Aorta (tissue), 5 donors: ENCODE data around the gene ENO2. TPM values are rescaled to one million over a fixed set of nuclear protein-coding genes. Genes with fewer than 3 reads are reported as not detected.

Source experiments
- ATAC-seq: fragments of 200-7000 bp; cut with Tn5 transposase; one replicate; pipeline ENCODE4 v1.9.1; 2022; ENCODE audit warnings: moderate library complexity; ENCODE audit not compliant: low FRiP score
- DNase-seq, 2 donors: peaks; one replicate each; pipeline ENCODE4 v3.0.0-alpha.2; 2020
- H3K27ac ChIP-seq, 2 donors: one replicate each; pipeline ENCODE4 v1.5.1; 2013; ENCODE audit warnings: low read length in 2 of 2, mild to moderate bottlenecking in 2 of 2, moderate library complexity in 2 of 2, control low read depth in 1 of 2, inconsistent platforms in 1 of 2, low read depth in 1 of 2
- H3K27me3 ChIP-seq, 2 donors: one replicate each; pipeline ENCODE4 v1.6.1; 2013; ENCODE audit warnings: control low read depth in 1 of 2, low read length in 1 of 2, mild to moderate bottlenecking in 1 of 2, moderate library complexity in 1 of 2; ENCODE audit not compliant: insufficient read depth in 2 of 2, control insufficient read depth in 1 of 2
- H3K36me3 ChIP-seq, 2 donors: one replicate each; pipeline ENCODE4 v1.6.1; 2013; ENCODE audit warnings: control low read depth in 1 of 2, low read length in 1 of 2, mild to moderate bottlenecking in 1 of 2; ENCODE audit not compliant: insufficient read depth in 2 of 2, control insufficient read depth in 1 of 2
- H3K4me1 ChIP-seq, 2 donors: one replicate each; pipeline ENCODE4 v1.6.1; 2013; ENCODE audit warnings: low read length in 2 of 2, control low read depth in 1 of 2, mild to moderate bottlenecking in 1 of 2, moderate library complexity in 1 of 2; ENCODE audit not compliant: insufficient read depth in 2 of 2, control insufficient read depth in 1 of 2
- H3K4me3 ChIP-seq, 2 donors: one replicate each; pipeline ENCODE4 v1.5.1; 2013; ENCODE audit warnings: low read length in 2 of 2, control low read depth in 1 of 2, mild to moderate bottlenecking in 1 of 2
- H3K9me3 ChIP-seq: one replicate; pipeline ENCODE4 v1.6.1; 2013; ENCODE audit warnings: mild to moderate bottlenecking, low read length; ENCODE audit not compliant: control insufficient read depth
- WGBS, 2 donors: extraction: QIAGEN DNeasy Blood & Tissue Kit; methylation state at CpG; one replicate each; pipeline ENCODE4 v1.1.7; 2013; 5-methylcytosine and 5-hydroxymethylcytosine counted together
- intact Hi-C, 2 donors: fragments of 100-400 bp; cut with DNase I; formaldehyde crosslinking; loops; one replicate each; pipeline versions ENCODE4 v1.14.2 to v1.15.0; 2022
- polyA plus RNA-seq, 2 donors: library from polyadenylated mRNA; stranded (reverse); fragments of 200-250 nt; gene quantifications; one replicate each; pipeline ENCODE4 v1.2.3, GENCODE V29; 2013
- total RNA-seq, 2 donors: library from RNA; stranded (reverse); fragmentation: NEBNext Ultra II Directional; extraction: Animal tissue kit (Norgen Biotek cat#: 25700); gene quantifications; one replicate each; pipeline ENCODE4 v1.2.1, GENCODE V29; 2021
- donor health status: healthy with polysubstance abuse.
- donor health status: Bipolar disorder and iron deficiency.
- donor health status: DM: no; HTN: no; CAD: no.
- donor health status: DM: no; HTN: no; CAD: no.
- donor health status: DM: yes; HTN: yes; CAD: no.

ENO2 gene
- total and polyA plus RNA-seq, 4 donors, result 14.7 to 116 (median 69.3) TPM

DNA sequence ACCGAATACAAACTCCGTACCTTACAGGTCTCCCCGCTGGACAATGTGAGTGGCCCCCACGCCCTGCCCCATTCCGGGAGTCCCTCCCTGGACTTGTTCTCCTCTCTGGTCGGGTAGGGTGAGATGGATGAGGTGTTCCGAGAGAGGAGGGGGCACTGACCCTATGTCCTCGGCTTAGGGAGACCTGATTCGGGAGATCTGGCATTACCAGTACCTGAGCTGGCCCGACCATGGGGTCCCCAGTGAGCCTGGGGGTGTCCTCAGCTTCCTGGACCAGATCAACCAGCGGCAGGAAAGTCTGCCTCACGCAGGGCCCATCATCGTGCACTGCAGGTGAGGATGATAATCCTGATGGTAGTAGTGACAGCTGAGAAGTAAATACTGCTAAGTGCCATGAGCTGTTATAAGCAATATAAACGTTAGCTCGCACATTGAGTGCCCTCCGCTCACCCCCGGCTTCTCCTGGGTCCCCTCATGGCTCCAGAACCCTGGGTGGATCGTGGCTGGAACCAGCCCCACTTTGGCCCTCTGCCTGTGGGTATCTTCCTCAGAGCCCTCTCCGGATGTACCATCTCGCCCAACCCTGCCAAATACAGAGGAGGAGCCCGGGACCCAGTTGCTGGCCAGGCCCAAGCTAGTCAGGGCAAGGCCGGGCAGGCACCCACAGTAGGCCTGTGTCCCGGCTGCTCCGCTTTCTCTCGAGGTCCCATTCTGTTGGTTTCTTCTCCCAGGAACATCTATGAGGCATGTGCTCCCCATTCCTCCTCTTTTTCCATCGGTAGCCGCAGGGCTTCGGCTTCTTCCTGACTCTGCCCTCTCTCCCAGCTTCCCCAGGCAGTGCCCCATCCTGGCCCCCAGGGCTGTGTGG, 43.6 kb downstream of the ENO2 start:
- Histone ChIP-seq H3K36me3 (no peaks in the 10 kb centered on the region), H3K27ac (no peak overlapping the region), H3K4me1 (no peaks in the 10 kb centered on the region), H3K9me3 (no peaks in the 10 kb centered on the region), H3K27me3 (no peaks in the 10 kb centered on the region), H3K4me3 (no peak overlapping the region)
- 89 to 91% methylated on average over 28 of the region's 28 CpGs for WGBS, 2 donors
- DNase-seq (no peak), ATAC-seq (no peak)
- intact Hi-C loops, result no loop called here

DNA sequence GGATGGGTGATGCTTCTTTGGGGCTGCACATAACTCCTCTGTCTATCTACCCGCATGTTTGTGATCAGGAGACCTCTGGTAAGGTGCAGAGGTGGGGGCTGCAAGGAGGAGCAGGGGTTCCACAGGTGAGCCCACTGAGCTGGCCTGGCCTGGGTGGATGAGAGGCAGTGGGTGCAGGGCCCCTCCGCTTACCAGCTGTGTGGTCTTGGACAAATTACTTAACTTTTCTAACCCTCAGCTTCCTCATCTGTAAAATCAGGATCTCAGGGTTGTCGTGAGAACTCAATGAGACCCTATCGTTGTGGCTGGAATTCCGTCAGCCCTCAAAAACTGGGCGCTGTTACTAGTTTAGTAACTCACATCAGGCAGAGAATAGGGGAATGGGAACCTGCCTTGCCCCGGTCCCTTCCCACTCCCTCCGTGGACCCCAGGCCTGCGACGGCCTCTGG, 44.3 kb downstream of the ENO2 start:
- intact Hi-C loops, result no loop called here
- DNase-seq, result no peak
- ATAC-seq, result no peak
- H3K27me3 ChIP-seq, result no peaks in the 10 kb centered on the region
- no peak overlapping the region for H3K27ac ChIP-seq
- H3K9me3 ChIP-seq, result no peaks in the 10 kb centered on the region
- H3K36me3 ChIP-seq, result no peaks in the 10 kb centered on the region
- no peaks in the 10 kb centered on the region for H3K4me1 ChIP-seq
- H3K4me3 ChIP-seq, result no peak overlapping the region
- 78 to 79% methylated on average over 10 of the region's 10 CpGs for WGBS, 2 donors

DNA sequence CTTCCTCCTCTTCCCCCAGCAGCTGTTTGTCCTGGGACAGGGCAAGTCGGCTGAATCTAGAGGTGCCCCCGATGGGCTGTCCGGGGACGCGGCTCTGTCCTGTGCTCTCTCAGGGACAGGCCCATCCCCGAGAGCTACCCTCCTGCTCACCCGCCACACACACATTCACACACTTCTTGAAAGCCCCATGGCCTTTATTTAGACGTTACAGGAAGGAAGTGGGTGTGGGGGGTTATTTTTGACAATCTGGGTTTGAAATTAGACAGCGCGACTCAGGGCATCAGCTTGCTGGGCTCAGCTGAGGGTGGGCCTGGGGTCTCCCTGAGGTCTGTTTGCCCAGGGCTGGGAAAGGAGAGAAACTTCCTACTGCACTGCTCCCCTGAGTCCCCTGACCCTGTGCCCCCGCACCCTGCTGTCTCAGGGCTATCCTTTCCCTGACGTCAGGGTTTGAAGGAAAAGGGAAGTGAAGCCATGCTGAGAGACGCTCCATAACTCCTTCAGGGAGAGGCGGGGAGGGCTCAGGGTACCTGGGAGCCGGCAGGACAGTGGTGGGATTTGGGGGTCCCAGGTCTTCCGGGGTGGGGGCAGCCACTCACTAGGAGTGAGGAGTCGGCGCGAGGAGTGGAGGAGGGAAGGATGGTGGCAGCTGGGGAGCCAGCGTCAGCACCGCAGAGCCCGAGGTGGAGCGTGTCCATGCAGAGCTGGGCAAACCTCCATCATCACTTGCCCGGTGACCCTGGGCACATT, 44.9 kb downstream of the ENO2 start:
- WGBS, 2 donors, result 64% methylated on average over 24 of the region's 24 CpGs
- Histone ChIP-seq H3K27me3 (no peaks in the 10 kb centered on the region), H3K9me3 (no peaks in the 10 kb centered on the region), H3K27ac (no peak overlapping the region), H3K4me1 (no peaks in the 10 kb centered on the region), H3K4me3 (no peak overlapping the region), H3K36me3 (no peaks in the 10 kb centered on the region)
- intact Hi-C loops, result no loop called here
- ATAC-seq (no peak), DNase-seq (peak in 1 of 2 donors; percentile 72)

DNA sequence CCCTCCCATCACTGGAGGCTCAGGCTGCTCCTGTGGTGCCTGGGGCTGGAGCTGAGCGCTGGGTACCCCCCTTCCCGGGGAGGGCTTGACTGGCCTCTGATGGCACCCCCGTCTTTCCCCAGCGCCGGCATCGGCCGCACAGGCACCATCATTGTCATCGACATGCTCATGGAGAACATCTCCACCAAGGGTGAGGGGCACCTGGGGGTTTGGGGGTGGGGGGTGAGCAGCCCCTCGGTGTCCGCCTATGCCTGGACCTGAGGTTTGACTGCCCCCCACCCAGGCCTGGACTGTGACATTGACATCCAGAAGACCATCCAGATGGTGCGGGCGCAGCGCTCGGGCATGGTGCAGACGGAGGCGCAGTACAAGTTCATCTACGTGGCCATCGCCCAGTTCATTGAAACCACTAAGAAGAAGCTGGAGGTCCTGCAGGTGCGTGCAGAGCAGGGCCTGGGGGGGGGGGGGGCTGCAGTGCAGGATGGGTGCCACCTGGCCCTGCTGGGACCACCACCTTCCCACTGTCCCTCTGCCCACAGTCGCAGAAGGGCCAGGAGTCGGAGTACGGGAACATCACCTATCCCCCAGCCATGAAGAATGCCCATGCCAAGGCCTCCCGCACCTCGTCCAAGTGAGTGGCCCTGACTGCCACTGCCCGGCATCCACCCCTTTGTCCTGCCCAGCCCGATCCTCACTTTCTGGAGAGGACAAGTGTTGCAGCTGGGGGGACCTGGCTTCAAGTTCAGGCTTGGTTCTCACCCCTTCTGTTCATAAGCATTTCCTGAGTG, 45.6 kb downstream of the ENO2 start:
- H3K9me3 ChIP-seq, result no peaks in the 10 kb centered on the region
- ATAC-seq (no peak), DNase-seq (no peak)
- WGBS, 2 donors, result 91 to 95% methylated on average over 25 to 26 of the region's 26 CpGs
- H3K27ac ChIP-seq, result no peak overlapping the region
- no peak overlapping the region for H3K4me3 ChIP-seq
- H3K36me3 ChIP-seq, result no peaks in the 10 kb centered on the region
- intact Hi-C loops, result no loop called here
- no peaks in the 10 kb centered on the region for H3K4me1 ChIP-seq
- H3K27me3 ChIP-seq, result no peaks in the 10 kb centered on the region

DNA sequence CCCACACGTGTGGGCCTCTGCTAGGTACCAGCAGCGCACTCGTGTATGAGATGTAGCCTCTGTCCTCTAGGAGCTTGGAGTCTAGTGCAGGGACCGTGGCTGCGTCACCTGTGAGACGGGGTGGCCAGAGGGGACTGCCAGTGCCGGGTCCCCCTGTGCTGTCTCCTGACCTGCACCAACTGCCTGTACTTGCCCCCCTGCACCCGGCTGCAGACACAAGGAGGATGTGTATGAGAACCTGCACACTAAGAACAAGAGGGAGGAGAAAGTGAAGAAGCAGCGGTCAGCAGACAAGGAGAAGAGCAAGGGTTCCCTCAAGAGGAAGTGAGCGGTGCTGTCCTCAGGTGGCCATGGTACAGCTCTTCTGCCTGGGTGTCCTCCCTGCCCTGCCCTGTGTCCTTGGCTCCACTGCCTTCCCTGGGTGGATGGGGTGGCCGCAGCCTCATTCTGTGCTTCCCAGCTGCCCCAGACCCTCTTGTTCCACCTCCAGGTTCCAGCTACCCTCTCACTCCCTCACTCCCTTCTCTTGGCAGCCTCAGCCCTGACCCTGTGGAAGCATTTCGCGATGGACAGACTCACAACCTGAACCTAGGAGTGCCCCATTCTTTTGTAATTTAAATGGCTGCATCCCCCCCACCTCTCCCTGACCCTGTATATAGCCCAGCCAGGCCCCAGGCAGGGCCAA, 46.4 kb downstream of the ENO2 start:
- Histone ChIP-seq H3K27ac (no peak overlapping the region), H3K27me3 (no peaks in the 10 kb centered on the region), H3K4me1 (no peaks in the 10 kb centered on the region), H3K4me3 (no peak overlapping the region), H3K9me3 (no peaks in the 10 kb centered on the region), H3K36me3 (no peaks in the 10 kb centered on the region)
- 82% methylated on average over 13 of the region's 13 CpGs for WGBS, 2 donors
- ATAC-seq, result no peak
- no peak for DNase-seq
- intact Hi-C loops, result no loop called here

DNA sequence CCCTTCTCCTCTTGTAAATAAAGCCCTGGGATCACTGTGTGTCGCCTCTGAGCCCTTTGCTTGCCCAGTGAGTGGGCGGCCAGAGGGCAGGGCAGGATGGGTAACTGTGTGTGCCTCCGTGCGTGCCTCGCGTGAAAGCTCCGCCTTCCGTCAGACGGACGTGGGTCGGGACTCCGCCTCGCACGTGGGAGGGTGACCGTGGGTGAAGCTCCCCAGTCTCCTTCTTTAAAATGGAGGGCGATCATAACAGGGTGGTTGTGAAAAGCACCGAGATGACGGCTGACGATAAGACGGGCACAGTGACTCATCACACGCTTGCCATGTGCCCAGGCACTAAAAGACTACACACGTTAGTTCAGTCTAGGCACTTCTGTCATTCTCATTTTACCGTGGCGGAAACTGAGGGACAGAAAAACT, 46.9 kb downstream of the ENO2 start:
- no peak overlapping the region for H3K4me3 ChIP-seq
- H3K27ac ChIP-seq, result no peak overlapping the region
- WGBS, 2 donors, result 53 to 59% methylated on average over 24 of the region's 24 CpGs
- H3K27me3 ChIP-seq, result no peaks in the 10 kb centered on the region
- DNase-seq, result peak in 1 of 2 donors; percentile 87
- no peaks in the 10 kb centered on the region for H3K9me3 ChIP-seq
- peak; percentile 34 for ATAC-seq
- H3K36me3 ChIP-seq, result peaks cover 0 to 1% of the 10 kb centered on the region in 2 donors
- no peaks in the 10 kb centered on the region for H3K4me1 ChIP-seq
- intact Hi-C loops, result no loop called here

DNA sequence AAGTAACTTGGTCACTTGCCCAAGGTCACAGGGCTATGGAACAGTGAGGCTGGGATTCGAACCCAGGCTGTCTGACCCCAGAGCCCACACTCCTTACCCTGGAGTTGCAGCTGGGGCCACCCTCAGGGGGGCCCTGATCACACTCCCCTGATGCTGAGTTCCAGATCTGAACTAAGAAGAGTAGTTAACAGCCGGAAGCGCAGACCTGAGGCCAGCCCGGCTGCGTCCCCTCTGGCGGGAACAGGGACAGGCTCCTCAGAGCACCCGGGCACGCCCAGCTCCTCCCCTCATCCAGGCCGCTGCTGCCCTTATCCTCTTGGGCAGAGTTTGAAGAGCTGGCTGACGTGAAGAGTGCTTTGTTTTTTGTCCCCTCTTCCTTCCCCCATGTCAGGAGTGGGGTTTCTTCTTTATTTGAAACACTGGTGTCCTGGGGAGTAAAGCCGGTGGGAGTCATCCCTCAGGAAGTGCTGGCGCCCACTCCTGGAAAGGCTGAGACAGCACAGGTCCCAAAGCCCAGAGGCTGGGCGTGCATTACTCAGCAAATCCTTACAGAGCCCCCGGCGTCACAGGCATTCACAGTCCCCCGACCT, 47.4 kb downstream of the ENO2 start:
- DNase-seq, result peak in 1 of 2 donors; percentile 87
- no peaks in the 10 kb centered on the region for H3K9me3 ChIP-seq
- WGBS, 2 donors, result 19 to 28% methylated on average over 16 of the region's 16 CpGs
- no peaks in the 10 kb centered on the region for H3K27me3 ChIP-seq
- H3K4me3 ChIP-seq, result no peak overlapping the region
- ATAC-seq, result no peak
- no peak overlapping the region for H3K27ac ChIP-seq
- H3K36me3 ChIP-seq, result peaks cover 0 to 3% of the 10 kb centered on the region in 2 donors
- no peaks in the 10 kb centered on the region for H3K4me1 ChIP-seq
- intact Hi-C loops, result no loop called here
